Activated CD8-positive, alpha-beta memory T cell treated with anti-CD3 and anti-CD28 coated beads, Interleukin-2, amount 50 U/mL, for 24 hours (primary cell): ENCODE measurements around the gene RNH1.
"Not testable (repeated sequence)": the region's sequence is repeated elsewhere in the genome, so short reads cannot be mapped to it uniquely, and the experiment has no call there.

Experiments
- DNase-seq: peaks from one replicate; pipeline ENCODE4 v3.0.0-alpha.2; 2020; ENCODE audit errors: extremely low read depth

RNH1 gene

DNA sequence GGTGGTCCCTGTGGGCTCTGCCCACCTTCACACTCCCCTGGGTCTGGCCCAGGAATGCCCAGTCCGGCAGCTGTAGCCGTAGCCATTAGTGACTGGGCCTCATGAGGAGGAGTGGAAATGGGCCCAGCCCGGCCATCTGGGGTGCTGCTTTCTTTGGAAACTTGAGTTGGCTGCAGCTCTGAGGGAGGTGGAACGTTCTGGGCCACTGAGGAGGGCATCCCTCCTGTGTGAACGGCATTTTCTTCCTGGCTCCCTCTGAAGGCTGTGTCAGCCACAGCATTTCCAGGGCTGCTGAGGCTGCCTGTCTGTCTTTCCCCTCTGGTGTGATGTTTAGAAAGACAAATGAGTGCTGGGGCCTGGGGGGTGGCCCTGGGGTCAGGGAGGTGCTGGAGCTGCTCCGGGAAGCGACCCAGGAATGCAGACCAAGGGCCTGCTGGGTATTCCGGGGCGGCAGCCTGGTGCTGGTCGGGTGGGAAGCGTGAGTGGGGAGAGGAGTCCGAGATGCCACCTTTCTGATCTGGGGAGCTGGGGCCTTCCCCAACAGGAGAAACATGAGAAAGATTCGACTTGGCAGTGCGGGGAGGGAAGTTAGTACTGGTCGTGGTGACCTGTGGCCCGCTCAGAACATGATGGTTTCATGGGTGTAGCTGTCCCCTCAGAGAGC, 29.9 kb downstream of the RNH1 start:
- DNase-seq: no peak

- DNase-seq: no peak
Measured at GRCh38 chr11:476416-476815, 30.6 kb downstream of the RNH1 start.

GRCh38 chr11:475941-476340, 31.1 kb downstream of the RNH1 start:
- DNase-seq: no peak

GRCh38 chr11:474914-475506, 32.0 kb downstream of the RNH1 start:
- DNase-seq: no peak

DNA sequence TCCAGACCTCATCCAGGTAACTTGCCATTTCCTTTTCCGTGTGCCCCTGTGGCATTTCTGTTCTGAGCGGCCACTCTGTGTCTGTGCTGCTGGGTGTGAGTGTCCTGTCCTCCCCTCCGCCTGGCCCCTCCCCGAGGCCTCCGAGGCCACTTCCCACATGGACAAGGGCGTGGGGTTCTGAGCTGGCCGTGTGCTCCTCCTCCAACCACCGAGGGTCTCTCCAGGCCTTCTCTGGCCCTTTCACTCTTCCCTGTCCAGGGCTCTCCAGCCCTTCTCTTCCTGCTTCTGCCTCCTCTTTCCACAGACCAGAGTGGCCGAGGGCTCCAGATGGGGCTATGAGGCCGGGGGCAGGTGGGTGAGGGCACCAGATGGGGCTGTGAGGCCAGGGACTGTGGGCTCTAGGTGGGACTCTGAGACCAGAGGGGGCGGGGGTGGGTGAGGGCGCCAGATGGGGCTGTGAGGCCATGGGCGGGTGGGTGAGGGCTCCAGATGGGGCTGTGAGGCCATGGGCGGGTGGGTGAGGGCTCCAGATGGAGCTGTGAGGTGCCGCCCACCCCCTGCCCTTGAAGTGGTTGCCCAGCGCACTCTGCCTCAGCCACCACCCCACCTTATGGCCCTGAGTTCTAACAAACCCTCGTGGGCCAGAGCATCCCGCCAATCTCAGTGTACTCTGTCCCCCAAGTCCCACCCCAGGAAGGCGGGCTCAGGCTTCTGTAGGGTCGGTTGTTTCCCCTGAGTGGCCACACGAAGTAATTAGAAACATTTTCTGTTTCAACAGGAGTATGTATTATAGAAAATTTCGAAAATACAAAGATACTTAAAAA, 32.9 kb downstream of the RNH1 start:
- DNase-seq: no peak

DNA sequence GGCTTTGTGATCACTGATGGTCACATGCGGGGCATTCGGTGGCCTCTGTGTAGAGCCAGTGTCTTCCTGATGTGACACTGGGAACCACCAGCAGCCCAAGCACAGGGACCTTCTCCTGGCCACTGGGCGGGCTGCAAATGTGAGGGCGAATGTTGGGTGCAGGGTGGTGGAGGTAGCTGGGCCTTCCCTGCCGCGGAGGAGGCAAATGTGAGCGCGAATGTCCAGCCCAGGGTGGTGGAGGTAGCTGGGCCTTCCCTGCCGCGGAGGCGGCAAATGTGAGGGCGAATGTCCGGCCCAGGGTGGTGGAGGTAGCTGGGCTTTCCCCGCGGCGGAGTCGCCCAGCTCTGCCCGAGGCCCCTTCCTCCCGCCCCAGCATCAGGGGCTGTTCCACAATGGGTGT, 33.6 kb downstream of the RNH1 start:
- no peak for DNase-seq

GRCh38 chr11:472816-473215, 34.2 kb downstream of the RNH1 start:
- no peak for DNase-seq

- DNase-seq: no peak
Measured at GRCh38 chr11:472272-472671, 34.8 kb downstream of the RNH1 start.

- DNase-seq: no peak
Measured at GRCh38 chr11:471468-472145, 35.4 kb downstream of the RNH1 start.

DNA sequence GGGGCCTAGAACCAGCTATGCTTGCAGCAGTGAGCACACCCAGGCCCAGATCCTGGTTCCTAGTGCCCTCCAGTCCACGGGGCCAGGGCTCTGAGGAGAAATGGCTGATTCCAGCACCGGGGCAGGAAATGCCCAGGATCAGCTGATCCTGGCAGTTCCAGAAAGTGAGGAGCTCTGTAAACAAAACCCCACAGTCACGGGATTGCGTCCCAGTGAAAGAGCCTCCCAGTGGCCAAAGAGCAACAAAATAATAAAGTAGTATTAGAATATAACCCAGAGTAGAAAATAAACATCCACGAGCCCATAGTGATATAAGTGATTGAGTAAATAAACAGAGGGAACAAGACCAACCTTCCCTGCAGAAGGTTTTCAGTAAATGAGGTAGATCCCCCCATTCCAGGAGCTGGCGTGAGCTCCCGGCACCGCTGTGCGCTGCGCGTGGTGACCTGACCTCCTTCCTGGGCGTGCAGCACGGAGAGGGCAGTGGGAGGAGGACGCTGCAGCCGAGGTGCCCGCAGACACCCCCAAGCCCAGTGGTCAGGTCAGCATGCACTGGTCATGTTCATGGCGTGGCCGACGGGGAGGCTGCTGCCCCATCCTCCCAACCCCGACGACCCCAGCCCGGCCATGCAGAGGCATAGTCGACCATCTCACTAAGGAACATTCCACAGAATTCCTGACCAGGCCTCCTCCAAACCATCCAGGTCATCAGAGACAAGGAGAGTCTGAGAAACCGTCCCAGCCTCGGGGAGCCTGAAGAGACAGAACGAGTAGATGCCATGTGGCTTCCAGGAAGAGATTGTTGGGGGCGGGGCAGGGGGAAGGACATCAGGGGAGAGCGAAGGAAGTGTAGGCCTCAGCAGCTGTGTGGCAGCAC, 37.1 kb downstream of the RNH1 start:
- DNase-seq: no peak

DNA sequence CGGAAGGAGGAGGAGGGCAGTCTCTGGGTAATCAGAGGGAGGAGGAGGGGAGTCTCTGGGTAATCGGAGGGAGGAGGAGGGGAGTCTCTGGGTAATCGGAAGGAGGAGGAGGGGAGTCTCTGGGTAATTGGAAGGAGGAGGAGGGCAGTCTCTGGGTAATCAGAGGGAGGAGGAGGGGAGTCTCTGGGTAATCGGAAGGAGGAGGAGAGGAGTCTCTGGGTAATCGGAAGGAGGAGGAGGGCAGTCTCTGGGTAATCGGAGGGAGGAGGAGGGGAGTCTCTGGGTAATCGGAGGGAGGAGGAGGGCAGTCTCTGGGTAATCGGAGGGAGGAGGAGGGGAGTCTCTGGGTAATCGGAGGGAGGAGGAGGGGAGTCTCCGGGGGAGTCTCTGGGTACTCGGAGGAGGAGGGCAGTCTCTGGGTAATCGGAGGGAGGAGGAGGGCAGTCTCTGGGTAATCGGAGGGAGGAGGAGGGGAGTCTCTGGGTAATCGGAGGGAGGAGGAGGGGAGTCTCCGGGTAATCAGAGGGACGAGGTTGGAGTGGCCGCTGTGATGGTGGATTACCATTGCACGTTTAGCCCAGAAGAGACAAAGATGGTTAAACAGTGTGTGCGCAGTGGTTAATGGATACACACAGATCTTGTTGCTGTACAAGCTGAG, 37.9 kb downstream of the RNH1 start:
- DNase-seq: not testable (repeated sequence)

GRCh38 chr11:468493-468892, 38.5 kb downstream of the RNH1 start:
- no peak for DNase-seq

- no peak for DNase-seq
Measured at GRCh38 chr11:468036-468435, 39.0 kb downstream of the RNH1 start.

- no peak for DNase-seq
Measured at GRCh38 chr11:465896-466530, 41.0 kb downstream of the RNH1 start.

DNA sequence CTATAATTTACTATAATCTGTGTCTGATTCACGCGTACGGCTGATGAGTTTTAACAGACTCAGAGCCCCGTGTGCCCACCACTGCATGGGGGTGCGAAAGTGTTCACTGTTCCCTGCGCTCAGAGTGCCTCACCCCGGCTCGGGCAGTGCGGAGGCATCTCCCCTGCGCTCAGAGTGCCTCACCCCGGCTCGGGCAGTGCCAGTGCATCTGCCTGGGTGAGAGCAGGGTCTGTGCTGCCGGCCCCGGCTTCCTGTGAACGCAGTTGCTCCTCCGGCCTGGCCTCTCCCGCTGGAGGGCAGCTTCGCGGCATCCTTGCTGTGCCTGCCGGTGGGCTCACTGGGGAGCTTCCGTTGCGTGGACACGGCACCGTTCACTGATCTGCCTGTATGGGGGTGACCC, 42.7 kb downstream of the RNH1 start:
- no peak for DNase-seq

- DNase-seq: no peak
Measured at GRCh38 chr11:462107-462890, 44.7 kb downstream of the RNH1 start.

DNA sequence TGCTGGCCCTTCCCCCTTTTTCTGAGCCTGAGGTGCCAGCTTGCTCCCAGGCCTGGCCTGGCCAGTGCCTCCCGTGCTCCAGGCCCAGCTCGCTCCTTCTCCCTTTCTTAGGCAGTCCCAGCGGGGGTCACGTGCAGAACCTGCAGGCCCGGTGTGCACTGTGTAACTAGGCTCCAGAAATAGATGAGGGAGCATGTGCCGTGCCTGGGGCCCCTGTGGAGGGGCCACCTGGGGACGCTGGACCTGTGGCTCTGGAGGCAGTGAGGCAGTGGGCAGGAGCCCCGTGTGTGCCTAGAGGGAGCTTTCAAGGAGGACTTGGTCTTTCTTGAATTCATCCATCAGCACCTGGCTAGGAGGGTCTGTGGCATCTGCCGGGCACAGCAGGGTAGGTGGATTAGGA, 45.4 kb downstream of the RNH1 start:
- no peak for DNase-seq

DNA sequence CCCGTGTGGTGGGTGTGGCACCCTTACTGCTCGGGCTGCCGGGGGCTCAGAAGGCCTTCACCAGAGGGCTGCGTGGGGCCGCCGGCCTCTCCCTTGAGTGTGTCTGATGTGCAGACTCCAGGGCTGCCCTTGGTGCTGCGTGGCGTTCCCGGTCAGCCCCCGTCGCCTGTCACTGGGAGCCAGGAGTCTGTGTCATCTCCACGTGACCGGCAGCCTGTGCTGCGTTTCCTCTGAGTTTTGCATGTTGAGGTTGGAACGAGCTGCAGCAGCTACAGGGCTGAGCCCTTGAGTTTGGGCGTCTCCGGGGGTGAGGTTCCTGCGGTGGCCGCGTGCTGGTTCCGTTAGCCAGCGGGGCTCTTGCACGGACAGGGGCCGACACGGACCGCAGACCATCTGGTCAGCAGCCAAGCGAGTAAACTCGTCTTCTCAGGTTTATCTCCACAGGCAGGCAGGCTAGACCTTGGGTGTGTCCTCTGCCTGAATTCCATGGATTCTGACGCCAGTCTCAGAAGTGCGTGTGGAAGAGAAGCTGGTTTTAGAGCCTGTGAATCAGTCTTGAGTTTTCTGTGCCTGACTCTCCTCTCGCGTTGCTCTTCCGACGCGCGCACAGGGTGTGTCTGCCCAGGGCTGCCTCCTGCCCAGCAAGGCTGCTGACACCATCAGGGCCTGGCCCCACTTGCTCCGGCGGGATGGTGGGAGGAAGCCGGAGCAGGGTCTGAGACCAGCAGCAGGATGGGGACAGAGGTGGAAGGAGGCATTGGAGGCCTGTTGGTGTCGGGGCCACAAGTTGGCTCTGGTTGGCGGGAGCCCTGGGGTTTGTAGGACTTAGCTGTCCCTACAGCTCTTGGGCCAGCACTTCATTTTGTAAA, 46.5 kb downstream of the RNH1 start:
- DNase-seq: no peak
